GM03348 (cell line): ENCODE data around the gene UBE2O.
A peak's percentile ranks its signal among the peaks of the same experiment; 100 is the strongest.

ENCODE experiments used
- DNase-seq: peaks from one replicate; pipeline ENCODE4 v3.0.0; 2012; ENCODE audit warnings: low spot score

The UBE2O gene

DNA sequence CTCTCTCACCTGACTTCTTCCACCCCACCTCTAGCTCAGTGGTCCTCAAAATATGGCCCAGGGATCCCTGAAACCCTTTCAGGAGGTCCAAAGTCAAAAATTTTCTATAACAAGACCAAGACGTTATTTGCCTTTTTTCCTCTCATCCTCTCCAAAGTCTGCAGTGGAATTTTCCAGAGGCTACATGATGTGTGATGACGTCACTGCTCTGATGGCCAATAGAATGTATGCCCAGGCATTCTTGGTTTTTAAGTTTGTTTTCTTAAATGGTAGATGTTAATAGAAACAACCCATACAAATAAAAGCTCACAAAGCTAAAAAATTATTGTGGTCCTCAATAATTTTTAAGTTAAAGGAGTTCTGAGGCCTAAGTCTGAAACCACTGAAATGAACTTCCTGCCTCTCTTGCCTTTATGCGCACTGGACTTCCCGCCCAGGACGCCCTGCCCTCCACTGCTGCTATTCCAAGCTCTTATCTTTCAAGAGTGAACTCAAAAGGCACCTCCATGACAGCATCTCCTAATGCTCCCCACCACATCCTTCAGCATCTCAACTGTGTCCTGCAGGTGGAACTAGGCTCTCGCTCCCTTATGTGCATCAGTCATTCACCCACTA lies 13.5 kb downstream of the UBE2O start:
- DNase-seq: no peak

- DNase-seq: no peak
These were observed 14.0 kb downstream of the UBE2O start for GRCh38 chr17:76438906-76439305.

DNA sequence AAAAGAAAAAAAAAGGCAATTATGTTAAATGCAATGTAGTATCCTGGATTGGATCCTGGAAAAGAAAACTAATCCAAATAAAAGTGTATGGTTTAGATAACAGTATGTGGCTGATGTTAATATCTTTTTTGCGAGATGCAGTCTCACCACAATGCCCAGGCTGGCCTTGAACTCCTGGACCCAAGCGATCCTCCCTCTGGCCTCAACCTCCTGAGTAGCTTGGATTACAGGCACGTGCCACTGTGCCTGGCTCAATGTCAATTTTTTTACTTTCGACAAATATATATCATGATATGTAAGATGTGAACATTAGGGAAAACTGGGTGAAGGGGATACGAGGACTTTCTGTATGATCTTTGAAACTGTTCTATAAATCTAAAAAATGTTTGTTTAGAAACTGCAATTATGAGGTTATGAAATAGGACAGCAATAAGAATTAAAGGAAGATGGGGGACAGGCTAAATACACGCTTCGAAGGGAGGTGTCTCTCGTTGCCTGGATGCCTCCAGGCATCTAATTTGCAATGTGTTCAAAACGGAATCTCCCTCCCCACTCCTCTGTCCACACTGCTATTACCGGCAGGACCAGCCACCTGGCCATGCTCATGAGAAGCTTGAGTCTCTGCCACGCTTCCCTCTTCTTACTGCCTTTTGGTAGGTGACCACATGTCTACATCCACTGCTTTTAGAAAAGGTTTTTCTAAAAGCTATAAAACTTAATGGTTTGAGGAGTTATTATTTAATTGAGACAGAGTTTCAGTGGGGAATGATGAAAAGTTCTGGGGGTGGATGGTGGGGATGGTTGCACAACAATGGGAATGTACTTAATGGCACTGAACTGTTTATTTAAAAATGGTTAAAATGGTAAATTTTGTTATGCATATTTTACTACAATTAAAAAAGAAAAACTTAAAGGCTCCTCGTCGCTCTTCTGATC lies 15.2 kb downstream of the UBE2O start:
- no peak for DNase-seq

DNA sequence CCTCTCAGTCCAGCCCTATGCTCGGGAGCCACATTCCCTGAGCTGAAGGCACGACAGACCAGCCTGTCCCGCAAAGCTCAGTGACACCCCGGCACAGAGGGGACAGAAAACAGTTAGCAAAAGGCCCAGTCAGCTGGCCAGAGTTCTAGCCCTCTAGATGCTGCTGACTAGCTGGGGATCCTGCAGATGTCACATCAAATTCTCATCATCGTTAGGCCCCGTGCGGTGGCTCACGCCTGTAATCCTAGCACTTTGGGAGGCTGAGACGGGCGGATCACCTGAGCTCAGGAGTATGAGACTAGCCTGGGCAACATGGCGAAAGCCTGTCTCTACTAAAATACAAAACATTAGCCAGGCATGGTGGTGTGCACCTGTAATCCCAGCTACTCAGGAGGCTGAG lies 17.2 kb downstream of the UBE2O start:
- no peak for DNase-seq

DNA sequence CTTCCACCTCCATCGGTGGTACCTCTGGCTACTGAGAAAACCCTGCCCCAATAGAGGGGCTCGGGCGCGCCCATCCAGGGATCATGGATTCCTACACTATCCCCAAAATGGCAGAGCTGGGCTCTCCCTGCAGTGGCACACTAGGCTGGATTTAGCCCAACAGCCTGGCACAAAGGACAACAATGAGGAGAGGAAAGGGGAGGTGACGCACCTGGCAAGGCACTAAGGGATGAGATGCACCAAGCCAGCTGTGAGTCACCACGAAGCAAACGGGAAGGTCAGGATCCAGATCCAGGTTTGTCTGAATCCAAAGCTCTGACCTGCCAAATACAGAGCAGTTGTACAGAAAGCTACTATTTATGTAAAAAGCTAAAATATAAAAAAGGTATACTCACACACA lies 18.1 kb downstream of the UBE2O start:
- no peak for DNase-seq

GRCh38 chr17:76433693-76434092 lies 19.3 kb downstream of the UBE2O start:
- DNase-seq: no peak

- DNase-seq: no peak
These were observed 20.1 kb downstream of the UBE2O start for GRCh38 chr17:76432712-76433336.

GRCh38 chr17:76432004-76432403 lies 20.9 kb downstream of the UBE2O start:
- DNase-seq: no peak

DNA sequence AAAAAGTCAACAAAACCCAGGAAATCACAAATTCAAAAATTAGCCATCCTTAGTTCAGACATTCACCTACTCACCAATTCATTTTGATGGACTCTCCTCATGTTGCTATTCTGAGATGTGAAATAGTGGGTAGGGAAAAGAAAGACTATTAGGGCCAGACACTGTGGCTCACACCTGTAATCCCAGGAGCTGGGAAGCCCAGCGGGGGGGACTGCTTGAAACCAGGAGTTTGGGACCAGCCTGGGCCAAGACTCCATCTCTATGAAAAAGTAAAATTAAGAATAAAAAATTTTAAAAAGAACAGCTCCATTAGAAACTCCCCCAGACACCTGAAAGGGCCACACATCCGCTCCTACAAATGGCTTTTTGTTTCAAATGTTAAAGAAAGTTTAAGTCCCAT lies 21.4 kb downstream of the UBE2O start:
- DNase-seq: no peak

- DNase-seq: no peak
These were observed 24.4 kb downstream of the UBE2O start for GRCh38 chr17:76428511-76428910.

DNA sequence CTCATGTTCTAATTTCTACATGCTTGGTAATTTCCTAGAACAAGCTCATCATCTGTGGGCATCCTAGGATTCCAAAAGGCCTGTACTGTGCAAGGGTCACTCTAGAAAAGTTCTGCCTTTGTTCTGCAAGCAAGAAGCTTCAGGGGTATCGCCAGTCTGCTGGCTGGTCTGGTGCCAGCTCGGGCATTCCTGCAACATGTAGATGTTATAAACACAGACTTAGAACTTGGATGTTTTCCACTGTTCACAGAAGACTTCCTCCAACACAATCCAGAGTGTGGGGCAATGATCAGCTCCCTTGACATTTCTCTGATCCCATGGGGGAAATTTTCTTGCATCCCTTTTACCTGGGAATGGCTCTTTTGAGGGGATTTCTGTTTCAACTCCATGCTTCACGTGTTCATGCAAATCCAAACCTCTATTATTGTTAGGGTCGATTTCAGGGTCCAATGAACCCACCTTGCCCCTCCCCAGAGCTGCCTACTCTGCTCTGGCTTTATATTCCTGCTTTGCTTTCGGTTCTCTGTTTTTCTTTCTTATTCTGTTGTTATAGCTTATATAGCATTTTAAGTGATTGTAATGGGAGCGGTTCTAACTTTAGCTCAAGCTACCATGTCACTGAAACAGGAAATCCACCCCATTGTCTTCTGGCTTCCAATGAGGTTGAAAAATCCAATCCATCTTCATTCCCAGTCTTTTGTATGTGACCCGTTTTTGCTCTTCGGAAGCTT lies 25.3 kb downstream of the UBE2O start:
- no peak for DNase-seq

- DNase-seq: no peak
These were observed 26.1 kb downstream of the UBE2O start for GRCh38 chr17:76426853-76427252.

- no peak for DNase-seq
These were observed 30.1 kb downstream of the UBE2O start for GRCh38 chr17:76422860-76423259.

- DNase-seq: no peak
These were observed 30.5 kb downstream of the UBE2O start for GRCh38 chr17:76422406-76422805.

GRCh38 chr17:76421044-76421407 lies 31.9 kb downstream of the UBE2O start:
- DNase-seq: peak; percentile 39

DNA sequence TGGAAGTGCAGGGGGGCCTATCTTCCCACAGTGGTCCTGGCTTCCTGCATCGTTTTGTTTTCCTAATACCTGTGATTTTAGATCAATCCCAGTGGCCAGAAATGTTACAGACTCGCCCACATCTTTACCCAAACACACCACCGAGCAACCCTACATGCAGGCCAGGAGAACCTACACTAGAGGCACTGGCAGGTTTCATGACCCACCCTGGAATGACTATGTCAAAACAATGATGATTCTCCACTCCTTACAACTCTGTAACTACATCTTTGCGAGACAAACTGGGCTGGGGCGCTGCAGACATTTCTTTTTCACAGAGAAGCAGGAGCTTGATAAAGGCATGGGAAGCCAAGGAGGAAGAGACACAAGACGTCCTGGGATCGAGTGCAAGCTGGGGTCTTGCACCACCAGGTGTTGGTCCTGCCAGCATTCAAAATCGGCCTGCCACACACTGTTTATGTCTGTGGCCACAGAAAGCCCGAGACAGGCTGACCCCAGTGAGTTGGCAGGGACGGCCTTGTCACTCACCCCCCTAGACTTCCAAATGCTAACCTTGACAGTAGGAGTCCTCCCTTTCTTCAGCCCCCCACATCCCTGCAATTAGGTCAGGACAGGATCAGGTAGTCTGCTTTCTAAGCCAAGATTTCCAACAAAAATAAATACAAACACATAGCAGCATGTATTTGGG lies 32.5 kb downstream of the UBE2O start:
- no peak for DNase-seq

- no peak for DNase-seq
These were observed 33.2 kb downstream of the UBE2O start for GRCh38 chr17:76419576-76420260.

- no peak for DNase-seq
These were observed 35.3 kb downstream of the UBE2O start for GRCh38 chr17:76417499-76418143.

GRCh38 chr17:76416899-76417298 lies 36.1 kb downstream of the UBE2O start:
- DNase-seq: no peak

GRCh38 chr17:76416457-76416856 lies 36.5 kb downstream of the UBE2O start:
- DNase-seq: no peak

GRCh38 chr17:76415786-76416185 lies 37.2 kb downstream of the UBE2O start:
- no peak for DNase-seq
